Measurements from ENCODE around the gene MRPL49.

Gene MRPL49

DNA sequence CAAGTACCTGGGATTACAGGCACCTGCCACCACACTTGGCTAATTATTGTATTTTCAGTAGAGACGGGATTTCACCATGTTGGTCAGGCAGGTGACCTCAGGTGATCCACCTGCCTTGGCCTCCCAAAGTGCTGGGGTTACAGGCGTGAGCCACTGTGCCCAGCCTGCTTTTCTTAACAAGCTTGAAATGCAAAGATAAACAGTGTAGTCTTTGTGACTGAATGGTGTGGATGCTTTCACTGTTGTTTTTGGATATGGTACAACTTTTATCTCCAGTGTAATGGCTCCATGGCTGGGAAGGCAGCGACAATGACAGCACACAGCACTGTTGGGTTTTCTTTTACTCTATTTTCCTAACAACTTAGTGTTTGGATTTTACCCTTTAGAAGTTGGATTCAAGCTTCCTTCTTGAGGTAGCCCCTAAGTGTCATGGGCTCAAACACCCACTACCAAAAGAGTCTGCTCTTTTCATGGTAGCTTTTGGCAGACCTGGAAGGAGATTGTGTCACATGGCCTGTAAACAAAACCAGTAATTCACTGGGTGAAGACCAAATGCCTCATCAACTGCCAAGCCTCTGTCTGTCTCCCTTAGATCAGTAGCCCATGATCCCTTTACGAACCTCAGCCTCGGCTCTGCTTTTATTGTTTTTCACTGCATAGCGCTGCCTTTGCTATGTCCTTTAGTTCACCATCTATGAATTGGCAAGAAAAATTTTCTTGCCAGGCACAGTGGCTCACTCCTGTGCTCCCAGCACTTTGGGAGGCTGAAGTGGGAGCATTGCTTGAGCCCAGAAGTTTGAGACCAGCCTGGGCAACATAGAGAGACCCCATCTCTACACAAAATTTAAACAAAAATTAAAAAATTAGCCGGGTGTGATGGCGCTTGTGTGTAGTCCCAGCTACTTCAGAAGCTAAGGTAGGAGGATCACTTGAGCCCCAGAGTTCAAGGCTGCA, 19.7 kb upstream of the MRPL49 start:
- no peak for DNase-seq (ENCODE audit: low spot score)

DNA sequence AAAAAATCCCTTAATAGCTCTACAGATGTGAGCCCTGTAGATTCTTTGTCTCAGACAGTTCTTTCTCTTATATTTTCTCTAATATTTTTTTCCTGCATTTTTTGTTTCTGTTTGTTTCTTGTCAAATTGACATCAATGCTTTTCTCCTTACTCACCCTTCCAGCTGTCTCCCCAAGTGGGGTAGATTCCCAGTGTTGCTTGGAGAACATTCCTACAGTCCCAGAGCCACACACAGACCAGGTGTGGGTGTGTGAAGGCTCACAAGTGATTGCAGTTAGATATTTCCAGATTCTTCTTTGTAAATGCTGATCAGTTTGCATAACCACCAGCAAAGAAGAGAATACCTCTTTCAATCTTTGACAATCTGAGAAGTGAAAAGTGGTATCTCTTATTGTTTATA, 18.6 kb upstream of the MRPL49 start:
- DNase-seq (ENCODE audit: low spot score): no peak

DNA sequence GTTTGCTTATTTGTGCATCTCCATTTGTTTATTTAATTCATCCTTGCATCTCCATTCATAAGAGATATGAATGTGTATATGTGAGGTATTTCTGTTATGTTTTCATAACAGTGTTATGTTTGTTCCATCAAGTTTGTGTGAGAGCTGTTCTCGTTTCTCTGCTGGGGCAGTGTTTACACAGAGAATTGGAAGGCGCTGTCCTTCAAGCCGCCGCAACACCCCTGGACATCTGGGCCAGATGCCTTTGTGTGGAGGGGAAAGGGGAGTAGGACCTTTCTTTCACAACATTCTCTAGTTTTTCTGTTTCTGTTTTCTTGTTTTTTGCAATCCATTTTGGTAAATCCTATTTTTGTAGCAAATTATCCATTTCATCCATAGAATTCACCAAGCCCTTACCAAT, 17.5 kb upstream of the MRPL49 start:
- DNase-seq (ENCODE audit: low spot score): no peak

GRCh38 chr11:65107078-65107477, 15.0 kb upstream of the MRPL49 start:
- DNase-seq (ENCODE audit: low spot score): no peak

DNA sequence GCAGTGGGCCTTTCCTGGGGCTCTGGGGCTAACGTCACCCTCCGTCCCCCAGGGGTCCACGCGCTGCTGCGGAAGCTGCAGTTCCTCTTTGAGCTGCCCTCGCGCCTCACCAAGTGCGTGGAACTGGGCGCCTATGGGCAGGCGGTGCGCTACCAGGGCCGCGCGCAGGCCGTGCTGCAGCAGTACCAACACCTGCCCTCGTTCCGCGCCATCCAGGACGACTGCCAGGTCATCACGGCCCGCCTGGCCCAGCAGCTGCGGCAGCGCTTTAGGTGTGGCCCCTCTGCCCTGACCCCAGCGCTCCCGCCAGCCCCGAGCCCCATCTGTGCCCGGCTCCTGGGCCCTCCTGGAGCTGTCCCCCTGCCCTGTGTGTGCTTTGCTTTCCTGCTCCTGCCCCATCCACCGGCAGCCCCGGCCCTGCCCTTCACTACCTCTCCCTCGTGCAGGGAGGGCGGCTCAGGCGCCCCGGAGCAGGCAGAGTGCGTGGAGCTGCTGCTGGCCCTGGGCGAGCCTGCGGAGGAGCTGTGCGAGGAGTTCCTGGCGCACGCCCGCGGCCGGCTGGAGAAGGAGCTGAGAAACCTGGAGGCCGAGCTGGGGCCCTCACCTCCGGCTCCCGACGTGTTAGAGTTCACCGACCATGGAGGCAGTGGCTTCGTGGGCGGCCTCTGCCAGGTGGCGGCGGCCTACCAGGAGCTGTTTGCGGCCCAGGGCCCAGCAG, 14.2 kb upstream of the MRPL49 start:
- DNase-seq (ENCODE audit: low spot score): no peak

- DNase-seq (ENCODE audit: low spot score): no peak
Measured at GRCh38 chr11:65108469-65109123, 13.5 kb upstream of the MRPL49 start.

GRCh38 chr11:65109231-65110198, 12.6 kb upstream of the MRPL49 start:
- DNase-seq (ENCODE audit: low spot score): no peak

GRCh38 chr11:65110354-65110861, 11.7 kb upstream of the MRPL49 start:
- peak; percentile 79 for DNase-seq (ENCODE audit: low spot score)

DNA sequence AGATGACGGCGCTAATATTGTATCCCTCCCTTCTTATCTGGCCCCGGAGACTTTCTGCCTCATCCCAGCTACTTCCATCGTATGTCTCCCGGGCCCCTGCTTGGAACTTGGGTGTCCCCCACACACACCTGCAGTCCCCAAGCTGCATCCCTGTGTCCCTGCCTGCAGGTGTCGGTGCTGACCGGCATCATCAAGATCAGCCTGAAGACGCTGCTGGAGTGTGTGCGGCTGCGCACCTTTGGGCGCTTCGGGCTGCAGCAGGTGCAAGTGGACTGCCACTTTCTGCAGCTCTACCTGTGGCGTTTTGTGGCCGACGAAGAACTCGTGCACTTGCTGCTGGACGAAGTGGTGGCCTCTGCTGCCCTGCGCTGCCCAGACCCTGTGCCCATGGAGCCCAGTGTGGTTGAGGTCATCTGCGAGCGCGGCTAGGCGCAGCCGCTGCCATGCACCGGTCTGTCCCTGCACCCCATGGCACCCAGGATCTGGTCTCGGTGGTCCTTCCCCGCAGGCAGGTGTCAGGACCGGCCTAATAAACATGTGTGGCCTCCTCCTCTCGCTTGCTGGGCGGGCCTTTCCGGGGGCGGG, 10.9 kb upstream of the MRPL49 start:
- no peak for DNase-seq (ENCODE audit: low spot score)

- peak; percentile 95 for DNase-seq (ENCODE audit: low spot score)
Measured at GRCh38 chr11:65111744-65112545, 10.2 kb upstream of the MRPL49 start, which contains the start of gene TM7SF2. Gene TM7SF2 (plus strand): TSS chr11:65111872. CDS start chr11:65112016, 144 bp downstream.

DNA sequence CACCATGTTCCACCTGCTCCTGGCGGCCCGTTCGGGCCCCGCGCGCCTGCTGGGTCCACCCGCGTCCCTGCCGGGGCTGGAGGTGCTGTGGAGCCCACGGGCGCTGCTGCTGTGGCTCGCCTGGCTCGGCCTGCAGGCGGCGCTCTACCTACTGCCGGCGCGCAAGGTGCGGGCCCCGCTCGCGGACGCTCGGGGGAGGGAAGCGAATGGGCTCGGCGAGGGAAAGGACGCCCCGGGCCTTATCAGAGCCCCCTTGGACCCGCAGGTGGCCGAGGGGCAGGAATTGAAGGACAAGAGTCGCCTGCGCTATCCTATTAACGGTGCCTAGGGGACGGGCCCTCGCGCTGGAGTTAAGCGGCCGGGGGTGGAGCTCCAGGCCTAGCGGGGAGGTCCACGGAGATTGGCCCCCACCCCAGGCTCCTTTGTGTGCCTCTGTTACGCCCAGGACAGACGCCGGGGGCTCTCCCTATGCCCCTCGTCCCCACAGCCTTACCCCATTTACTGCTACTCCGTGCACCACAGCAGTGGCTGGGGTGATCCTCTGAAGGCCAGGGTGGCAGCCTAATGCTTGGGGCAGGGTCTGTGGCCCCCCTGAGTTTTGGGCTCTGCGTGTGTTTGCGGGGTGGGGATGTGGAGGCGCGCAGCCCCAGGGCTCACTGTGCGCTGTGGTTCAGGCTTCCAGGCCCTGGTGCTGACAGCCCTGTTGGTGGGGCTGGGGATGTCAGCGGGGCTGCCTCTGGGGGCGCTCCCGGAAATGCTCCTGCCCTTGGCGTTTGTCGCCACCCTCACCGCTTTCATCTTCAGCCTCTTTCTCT, 9.4 kb upstream of the MRPL49 start:
- DNase-seq (ENCODE audit: low spot score): peak; percentile 61

GRCh38 chr11:65113361-65113756, 8.8 kb upstream of the MRPL49 start:
- DNase-seq (ENCODE audit: low spot score): no peak

DNA sequence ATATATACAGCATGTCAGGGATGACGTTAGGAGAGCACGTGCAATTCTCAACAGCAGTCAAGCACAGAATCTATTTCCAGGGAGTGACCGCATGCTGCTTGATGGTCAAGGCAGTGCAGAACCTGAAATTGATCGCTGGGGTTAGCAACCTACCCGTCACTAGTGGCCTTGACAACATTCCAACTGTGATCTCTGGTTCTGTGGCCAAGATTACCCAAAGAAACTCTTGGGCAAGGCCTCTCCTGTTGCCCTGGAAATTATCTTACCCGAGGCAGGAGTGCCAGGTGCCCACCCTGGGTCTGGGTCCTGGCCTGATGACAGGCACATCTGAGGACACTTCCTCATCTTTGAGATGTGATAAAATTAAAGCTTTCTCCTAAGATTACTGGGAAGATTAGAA, 8.3 kb upstream of the MRPL49 start:
- no peak for DNase-seq (ENCODE audit: low spot score)

DNA sequence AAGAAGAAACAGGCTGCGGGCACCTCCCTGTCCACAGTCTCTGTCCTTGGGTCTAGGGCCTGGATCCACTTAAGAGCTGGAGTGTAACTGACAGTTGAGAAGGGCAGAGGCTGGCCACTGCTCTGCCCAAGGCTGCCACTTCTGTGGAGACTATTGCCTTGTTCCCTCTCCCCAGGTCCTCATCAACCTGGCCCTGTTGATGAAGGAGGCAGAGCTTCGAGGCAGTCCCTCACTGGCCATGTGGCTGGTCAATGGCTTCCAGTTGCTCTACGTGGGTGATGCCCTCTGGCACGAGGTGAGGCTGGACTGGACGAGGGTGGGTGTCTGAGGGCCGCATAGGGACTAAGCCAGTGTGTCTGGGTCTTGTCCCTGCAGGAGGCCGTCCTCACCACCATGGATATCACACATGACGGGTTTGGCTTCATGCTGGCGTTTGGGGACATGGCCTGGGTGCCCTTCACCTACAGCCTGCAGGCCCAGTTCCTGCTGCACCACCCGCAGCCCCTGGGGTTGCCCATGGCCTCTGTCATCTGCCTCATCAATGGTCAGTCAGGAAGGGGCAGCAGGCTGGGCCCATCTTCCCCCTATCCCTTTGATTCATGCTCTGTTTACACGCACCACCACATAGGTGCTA, 7.5 kb upstream of the MRPL49 start:
- no peak for DNase-seq (ENCODE audit: low spot score)

GRCh38 chr11:65115361-65116082, 6.6 kb upstream of the MRPL49 start:
- DNase-seq (ENCODE audit: low spot score): no peak

- DNase-seq (ENCODE audit: low spot score): peak; percentile 73
Measured at GRCh38 chr11:65116370-65117205, 5.5 kb upstream of the MRPL49 start.

Data from SW480 (cell line).